ENCODE measurements around the gene DEFB114.

Gene DEFB114

DNA sequence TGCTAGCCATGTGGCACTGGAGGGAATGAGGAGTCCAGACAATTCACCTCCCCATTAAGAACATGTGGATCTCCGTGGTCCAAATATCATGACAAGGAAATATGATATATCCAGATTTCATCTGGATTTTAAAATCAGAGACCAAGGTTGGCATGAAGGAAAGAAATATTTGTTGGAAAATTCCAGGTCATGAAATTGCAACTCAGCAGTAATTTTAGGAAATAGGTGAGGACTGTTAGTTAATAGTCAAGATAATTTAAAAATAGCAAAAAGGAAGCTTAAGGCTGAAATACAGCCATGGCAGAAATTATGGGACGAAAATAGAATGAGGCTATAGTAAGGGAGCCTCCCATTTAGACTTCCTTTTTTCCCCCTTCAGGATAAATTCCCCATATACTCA is 26.9 kb downstream of the DEFB114 start:
- DNase-seq (ENCODE audit: low read depth in 1 of 2, low spot score in 1 of 2): no peak

DNA sequence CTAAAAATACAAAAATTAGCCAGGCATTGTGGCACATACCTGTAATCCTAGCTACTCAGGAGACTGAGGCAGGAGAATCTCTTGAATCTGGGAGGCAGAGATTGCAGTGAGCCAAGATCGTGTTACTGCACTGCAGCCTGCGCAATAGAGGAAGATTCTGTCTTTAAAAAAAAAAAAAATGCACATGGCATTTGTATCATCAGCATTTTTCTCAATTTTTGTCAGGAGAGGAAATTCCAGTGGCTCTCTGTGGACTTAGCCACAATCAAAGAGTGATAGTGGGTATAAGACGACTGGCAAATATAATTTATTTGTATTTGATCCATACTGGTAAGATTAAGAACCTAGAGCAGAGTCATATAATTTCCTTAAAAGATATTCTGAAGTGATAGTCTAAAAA is 28.6 kb downstream of the DEFB114 start:
- no peak for DNase-seq (ENCODE audit: low read depth in 1 of 2, low spot score in 1 of 2)

- no peak for DNase-seq (ENCODE audit: low read depth in 1 of 2, low spot score in 1 of 2)
Observed at GRCh38 chr6:49934770-49935169, 29.2 kb downstream of the DEFB114 start.

DNA sequence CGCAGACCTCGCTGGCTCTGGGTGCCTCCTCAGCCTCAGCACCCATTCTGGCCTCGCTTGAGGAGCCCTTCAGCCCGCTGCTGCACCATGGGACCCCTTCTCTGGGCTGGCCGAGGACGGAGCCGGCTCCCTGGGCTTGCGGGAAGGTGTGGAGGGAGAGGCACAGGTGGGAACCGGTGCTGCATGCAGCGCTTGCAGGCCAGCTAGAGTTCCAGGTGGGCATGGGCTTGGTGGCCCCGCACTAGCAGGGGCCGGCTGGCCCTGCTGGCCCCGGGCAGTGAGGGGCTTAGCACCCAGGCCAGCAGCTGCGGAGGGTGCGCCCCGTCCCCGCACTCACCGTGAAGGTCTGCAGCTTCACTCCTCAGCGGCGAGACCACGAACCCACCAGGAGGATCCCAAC is 30.4 kb downstream of the DEFB114 start:
- no peak for DNase-seq (ENCODE audit: low read depth in 1 of 2, low spot score in 1 of 2)

DNA sequence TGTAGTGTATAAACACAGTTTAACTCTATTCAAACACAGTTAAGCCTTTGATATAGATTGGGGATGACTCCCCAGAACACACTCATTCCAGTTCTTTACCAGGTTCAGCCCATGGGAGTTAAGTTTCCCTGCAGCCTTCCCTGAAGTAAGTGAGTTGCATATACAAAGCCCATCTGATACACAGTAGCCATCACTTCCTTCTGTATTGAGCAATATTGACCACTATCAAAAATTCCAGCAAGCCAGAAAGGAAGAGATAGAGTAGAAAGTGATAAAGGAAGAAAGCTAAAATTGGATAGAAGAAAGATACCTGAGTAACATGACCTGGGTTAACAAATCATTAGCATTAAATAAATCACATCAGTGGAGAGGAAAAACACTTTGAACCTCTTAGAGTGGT is 34.6 kb downstream of the DEFB114 start:
- no peak for DNase-seq (ENCODE audit: low read depth in 1 of 2, low spot score in 1 of 2)

DNA sequence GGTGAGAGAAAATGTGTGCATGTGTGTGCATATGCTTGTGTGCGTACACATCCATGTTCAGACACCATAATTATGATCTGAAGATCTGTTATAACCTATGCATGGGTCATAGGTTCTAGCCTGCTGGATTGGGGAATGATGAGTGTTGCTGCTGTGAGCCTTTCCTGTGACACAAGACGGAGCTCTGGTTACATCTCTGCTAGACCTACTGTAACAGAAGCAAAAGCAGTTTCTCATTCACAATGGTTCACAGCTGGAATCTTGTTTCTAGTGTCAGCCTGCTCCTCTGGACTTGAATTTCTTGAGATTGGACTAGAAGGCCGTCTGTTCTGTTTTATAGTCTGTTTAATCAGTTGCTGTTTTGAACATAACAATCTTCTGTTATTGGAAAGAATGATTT is 40.1 kb downstream of the DEFB114 start:
- no peak for DNase-seq (ENCODE audit: low read depth in 1 of 2, low spot score in 1 of 2)

DNA sequence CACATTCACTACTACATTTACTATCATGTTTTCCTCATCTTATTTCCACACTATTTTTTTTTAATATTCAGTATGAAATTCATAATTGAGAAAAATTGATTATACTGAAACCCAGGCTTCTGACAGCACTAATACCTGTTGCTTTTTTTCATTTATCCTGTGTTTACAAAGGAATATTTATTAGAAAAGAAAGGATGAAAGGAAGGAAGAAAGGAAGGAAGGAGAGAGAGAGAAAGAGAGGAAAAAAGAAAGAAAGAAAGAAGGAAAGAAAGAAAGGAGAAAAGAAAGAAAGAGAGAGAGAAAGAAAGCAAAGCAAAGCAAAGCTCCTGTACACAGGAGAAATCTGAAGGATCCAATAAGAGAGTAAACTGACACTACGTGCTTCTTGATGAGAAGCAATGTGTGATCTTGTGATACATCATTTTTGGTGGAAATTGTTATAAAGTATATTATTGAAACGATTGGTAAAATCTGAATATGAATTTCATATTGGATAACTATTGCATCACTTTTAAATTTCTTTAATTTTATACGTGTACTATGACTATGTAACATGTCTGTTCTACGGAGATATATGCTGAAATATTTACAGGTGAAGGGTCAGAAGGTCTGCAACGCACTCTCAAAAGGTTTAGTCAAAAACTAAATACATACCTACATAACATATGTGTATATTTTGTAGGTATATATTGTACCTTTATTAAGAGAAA is 43.9 kb downstream of the DEFB114 start:
- DNase-seq (ENCODE audit: low read depth in 1 of 2, low spot score in 1 of 2): no peak

- DNase-seq (ENCODE audit: low read depth in 1 of 2, low spot score in 1 of 2): no peak
Observed at GRCh38 chr6:49919261-49919660, 44.7 kb downstream of the DEFB114 start.

DNA sequence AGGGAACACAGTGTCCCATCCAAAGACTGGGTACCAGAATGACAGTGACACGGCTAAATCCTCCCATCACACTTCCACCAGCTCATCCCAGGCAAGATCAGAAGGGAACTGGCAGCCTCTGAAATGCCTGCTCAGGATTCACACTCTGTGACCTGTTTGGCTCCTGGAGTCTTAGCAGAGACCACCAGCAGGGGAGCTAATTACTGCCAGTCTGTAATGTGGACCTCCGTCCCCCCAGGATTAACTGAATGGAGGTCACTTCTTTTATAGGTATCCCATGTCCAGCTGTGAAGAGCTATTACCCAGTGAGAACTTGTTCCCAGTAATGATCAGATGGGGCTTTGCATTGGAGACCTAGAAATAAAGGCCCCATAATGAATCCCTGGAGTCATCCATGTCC is 45.2 kb downstream of the DEFB114 start:
- no peak for DNase-seq (ENCODE audit: low read depth in 1 of 2, low spot score in 1 of 2)

DNA sequence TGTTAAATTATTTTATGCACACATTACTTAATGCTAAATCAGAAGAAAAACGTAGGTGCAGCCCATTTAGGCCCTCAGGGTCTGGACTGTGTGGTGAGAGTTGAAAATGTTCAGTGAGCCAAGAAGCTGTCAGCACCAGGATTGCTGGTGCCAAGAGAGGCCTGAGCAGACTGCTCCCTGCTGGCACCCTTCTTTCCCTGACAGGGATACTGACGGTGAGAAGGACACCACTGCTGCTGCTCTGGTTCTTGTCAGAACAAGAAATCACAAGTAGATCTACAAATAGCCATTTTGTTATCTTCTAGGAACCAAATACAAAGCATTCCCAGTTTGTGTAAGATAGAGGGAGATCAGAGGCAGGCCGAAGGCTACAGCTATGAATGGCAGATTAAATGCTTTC is 48.9 kb downstream of the DEFB114 start:
- no peak for DNase-seq (ENCODE audit: low read depth in 1 of 2, low spot score in 1 of 2)

DNA sequence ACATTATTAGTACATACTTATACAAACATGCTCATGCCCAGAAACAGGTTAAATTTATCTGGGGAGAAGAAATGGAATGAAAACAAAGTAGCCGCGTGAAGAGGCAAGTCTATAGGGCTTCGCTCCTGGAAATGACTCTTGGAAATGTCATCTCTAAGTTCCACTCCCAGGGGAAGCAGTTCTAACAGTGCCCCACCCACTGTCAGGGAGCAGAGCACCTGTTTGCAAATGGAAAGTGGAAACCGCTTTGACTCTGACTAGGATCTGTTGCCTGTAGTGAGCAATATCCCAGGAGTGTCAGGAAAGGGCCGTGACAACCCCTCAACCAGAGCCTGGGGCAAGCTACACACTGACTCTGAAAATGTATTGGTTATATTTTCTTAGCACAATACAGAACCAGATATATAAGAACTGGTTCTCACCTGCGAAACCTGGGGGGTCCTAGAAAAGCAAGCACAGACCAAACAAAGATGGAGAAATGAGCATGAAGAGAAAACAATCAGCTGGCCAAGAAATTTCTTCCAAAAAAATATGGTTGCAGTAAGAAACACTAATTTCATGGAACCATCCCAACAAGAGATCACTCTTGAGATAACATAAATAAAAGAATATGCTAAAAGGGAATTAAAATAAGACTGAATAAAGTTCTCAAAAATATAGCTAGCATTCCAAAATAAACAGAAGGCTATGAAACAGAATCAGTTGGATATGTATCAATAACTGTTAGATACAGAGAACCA is 50.2 kb downstream of the DEFB114 start:
- DNase-seq (ENCODE audit: low read depth in 1 of 2, low spot score in 1 of 2): no peak

DNA sequence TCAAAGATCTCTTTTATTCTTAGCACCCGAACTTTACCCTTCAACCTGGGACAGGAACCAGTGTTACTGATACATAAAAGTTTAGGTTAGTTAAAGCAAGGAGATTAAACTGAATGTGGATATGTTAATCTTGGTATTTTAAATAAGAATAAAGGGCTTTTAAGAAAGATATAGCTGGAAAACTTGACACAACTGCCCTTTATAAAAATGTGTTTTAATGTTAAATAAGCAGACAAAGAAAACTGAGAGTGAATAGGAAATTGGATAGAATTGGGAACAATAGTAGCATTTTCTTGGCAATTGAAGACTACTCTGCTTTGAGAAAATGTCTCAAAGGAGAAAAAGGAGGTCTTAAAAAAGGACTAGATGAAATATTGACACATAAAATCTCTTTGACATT is 51.8 kb downstream of the DEFB114 start:
- DNase-seq (ENCODE audit: low read depth in 1 of 2, low spot score in 1 of 2): no peak

DNA sequence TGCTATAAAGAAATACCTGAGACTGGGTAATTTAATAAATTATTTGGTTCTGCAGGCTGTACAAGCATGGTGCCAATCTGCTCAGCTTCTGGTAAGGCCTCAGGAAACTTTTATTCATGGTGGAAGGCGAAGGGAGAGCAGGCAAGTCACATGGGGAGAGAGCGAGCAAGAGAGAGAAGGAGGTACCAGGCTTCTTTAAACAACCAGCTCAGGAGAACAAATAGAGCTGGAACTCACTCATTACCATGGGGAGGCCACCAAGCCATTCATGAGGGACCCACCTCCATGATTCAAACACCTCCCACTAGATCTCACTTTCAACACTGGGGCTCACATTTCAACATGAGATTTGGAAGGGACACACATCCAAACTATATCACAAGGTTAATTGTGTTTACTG is 52.7 kb downstream of the DEFB114 start:
- no peak for DNase-seq (ENCODE audit: low read depth in 1 of 2, low spot score in 1 of 2)
